Ascending aorta (tissue), 2 donors: Measurements from ENCODE around the gene GMPPB. TPM values are rescaled to one million over a fixed set of nuclear protein-coding genes. Genes with fewer than 3 reads are reported as not detected.

Experiments
- DNase-seq, 2 donors: peaks; one replicate each; pipeline ENCODE4 v3.0.0-alpha.2; 2019; ENCODE audit warnings: low spot score in 2 of 2
- H3K27ac ChIP-seq, 2 donors: fragments of 200-600 bp; sonication (generic); one replicate each; pipeline ENCODE4 v1.5.1; 2016 to 2017; ENCODE audit warnings: mild to moderate bottlenecking in 1 of 2
- H3K27me3 ChIP-seq: fragments of 200-600 bp; sonication (generic); one replicate; pipeline ENCODE4 v1.5.1; 2017
- H3K36me3 ChIP-seq, 2 donors: fragments of 200-600 bp; sonication (generic); one replicate each; pipeline ENCODE4 v1.5.1; 2016
- H3K4me1 ChIP-seq, 2 donors: fragments of 200-600 bp; sonication (generic); one replicate each; pipeline ENCODE4 v1.5.1; 2016 to 2017; ENCODE audit warnings: mild to moderate bottlenecking in 1 of 2
- H3K4me3 ChIP-seq, 2 donors: fragments of 200-600 bp; sonication (generic); one replicate each; pipeline ENCODE4 v1.5.1; 2016 to 2017; ENCODE audit warnings: mild to moderate bottlenecking in 1 of 2
- H3K9me3 ChIP-seq, 2 donors: fragments of 200-600 bp; sonication (generic); one replicate each; pipeline ENCODE4 v1.5.1; 2016
- CTCF ChIP-seq, 3 experiments: fragments of 200-600 bp in 2 of 3; fragments of 450-650 bp in 1 of 3; sonication (generic) in 2 of 3; IDR thresholded peaks; one replicate each; pipeline ENCODE4 v1.5.1; 2016 to 2019; ENCODE audit warnings: antibody characterized with exemption in 3 of 3, mild to moderate bottlenecking in 1 of 3, moderate library complexity in 1 of 3
- intact Hi-C: fragments of 100-400 bp; cut with DNase I; formaldehyde crosslinking; loops from one replicate; pipeline ENCODE4 v1.15.1; 2023
- total RNA-seq: library from RNA; depleted of rRNA; stranded (reverse); fragments of >200 nt; gene quantifications from one replicate; pipeline ENCODE4 v1.1.0, GENCODE V29; 2016

GMPPB gene
- total RNA-seq, 1 donor from 2014 or later = 16.4 TPM

- no peak for DNase-seq
- no peak overlapping the region for H3K27ac ChIP-seq
- no peak overlapping the region for H3K4me3 ChIP-seq
- TF ChIP-seq CTCF (IDR thresholded peaks at IDR 0.05) = no peak
- intact Hi-C loops = no loop called here
- peaks cover 0 to 3% of the 10 kb centered on the region in 2 donors for H3K4me1 ChIP-seq
- peaks cover 4% of the 10 kb centered on the region in 2 donors for H3K36me3 ChIP-seq
- H3K9me3 ChIP-seq = no peaks in the 10 kb centered on the region
- H3K27me3 ChIP-seq = no peaks in the 10 kb centered on the region
Measured at GRCh38 chr3:49763981-49764380, 40.2 kb upstream of the GMPPB start.

- peaks cover 0 to 3% of the 10 kb centered on the region in 2 donors for H3K4me1 ChIP-seq
- H3K4me3 ChIP-seq = no peak overlapping the region
- H3K27me3 ChIP-seq = no peaks in the 10 kb centered on the region
- H3K36me3 ChIP-seq = peaks cover 3 to 4% of the 10 kb centered on the region in 2 donors
- no peaks in the 10 kb centered on the region for H3K9me3 ChIP-seq
- DNase-seq = no peak
- intact Hi-C loops = no loop called here
- H3K27ac ChIP-seq = no peak overlapping the region
- no peak for TF ChIP-seq CTCF (IDR thresholded peaks at IDR 0.05)
Measured at GRCh38 chr3:49761661-49762060, 37.9 kb upstream of the GMPPB start.

GRCh38 chr3:49759226-49759625 is 35.5 kb upstream of the GMPPB start:
- intact Hi-C loops = no loop called here
- peaks cover 0 to 3% of the 10 kb centered on the region in 2 donors for H3K4me1 ChIP-seq

GRCh38 chr3:49757197-49757596 is 33.4 kb upstream of the GMPPB start:
- no peak for DNase-seq
- intact Hi-C loops = no loop called here
- no peaks in the 10 kb centered on the region for H3K27me3 ChIP-seq
- H3K4me1 ChIP-seq = peaks cover 0 to 5% of the 10 kb centered on the region in 2 donors
- H3K4me3 ChIP-seq = no peak overlapping the region
- no peaks in the 10 kb centered on the region for H3K9me3 ChIP-seq
- TF ChIP-seq CTCF (IDR thresholded peaks at IDR 0.05) = no peak
- no peaks in the 10 kb centered on the region for H3K36me3 ChIP-seq
- H3K27ac ChIP-seq = no peak overlapping the region

More at GRCh38 chr3:49759226-49759625, 35.5 kb upstream of the GMPPB start:
- Histone ChIP-seq H3K36me3 (no peaks in the 10 kb centered on the region), H3K27me3 (no peaks in the 10 kb centered on the region), H3K27ac (no peak overlapping the region), H3K4me3 (no peak overlapping the region), H3K9me3 (no peaks in the 10 kb centered on the region)
- no peak for DNase-seq
- TF ChIP-seq CTCF (IDR thresholded peaks at IDR 0.05) = no peak

GRCh38 chr3:49756036-49756435 is 32.3 kb upstream of the GMPPB start:
- no peak overlapping the region for H3K27ac ChIP-seq
- DNase-seq = no peak
- TF ChIP-seq CTCF (IDR thresholded peaks at IDR 0.05) = no peak
- H3K36me3 ChIP-seq = no peaks in the 10 kb centered on the region
- H3K9me3 ChIP-seq = no peaks in the 10 kb centered on the region
- H3K27me3 ChIP-seq = no peaks in the 10 kb centered on the region
- H3K4me3 ChIP-seq = no peak overlapping the region
- peaks cover 0 to 5% of the 10 kb centered on the region in 2 donors for H3K4me1 ChIP-seq
- intact Hi-C loops = no loop called here

GRCh38 chr3:49754536-49754935 is 30.8 kb upstream of the GMPPB start:
- DNase-seq = no peak
- H3K4me1 ChIP-seq = peaks cover 0 to 2% of the 10 kb centered on the region in 2 donors

More at GRCh38 chr3:49754536-49754935, 30.8 kb upstream of the GMPPB start:
- Histone ChIP-seq H3K9me3 (no peaks in the 10 kb centered on the region), H3K4me3 (no peak overlapping the region), H3K36me3 (no peaks in the 10 kb centered on the region), H3K27ac (no peak overlapping the region), H3K27me3 (no peaks in the 10 kb centered on the region)
- no peak for TF ChIP-seq CTCF (IDR thresholded peaks at IDR 0.05)
- intact Hi-C loops = no loop called here
